GM10847 (cell line): ENCODE measurements around the gene LTBP1.

Source experiments
- POLR2A ChIP-seq: IDR thresholded peaks from 2 replicates; pipeline ENCODE4 v1.6.1; 2011; ENCODE audit not compliant: insufficient read length; ENCODE audit errors: extremely low read depth

The LTBP1 gene

GRCh38 chr2:33241072-33241471 is 294.3 kb downstream of the LTBP1 start:
- no peak for TF ChIP-seq POLR2A

- no peak for TF ChIP-seq POLR2A
These were observed 294.8 kb downstream of the LTBP1 start for GRCh38 chr2:33241581-33241980.

GRCh38 chr2:33242845-33243244 is 296.1 kb downstream of the LTBP1 start:
- TF ChIP-seq POLR2A, result no peak

GRCh38 chr2:33246432-33246831 is 299.7 kb downstream of the LTBP1 start:
- no peak for TF ChIP-seq POLR2A

- no peak for TF ChIP-seq POLR2A
These were observed 300.6 kb downstream of the LTBP1 start for GRCh38 chr2:33247365-33247764.

- TF ChIP-seq POLR2A, result no peak
These were observed 303.8 kb downstream of the LTBP1 start for GRCh38 chr2:33250417-33251029.

GRCh38 chr2:33256162-33256755 is 309.5 kb downstream of the LTBP1 start:
- no peak for TF ChIP-seq POLR2A

- no peak for TF ChIP-seq POLR2A
These were observed 311.6 kb downstream of the LTBP1 start for GRCh38 chr2:33258387-33258786.

- no peak for TF ChIP-seq POLR2A
These were observed 315.3 kb downstream of the LTBP1 start for GRCh38 chr2:33262097-33262496.

GRCh38 chr2:33264766-33265165 is 318.0 kb downstream of the LTBP1 start:
- no peak for TF ChIP-seq POLR2A

GRCh38 chr2:33265584-33266338 is 319.0 kb downstream of the LTBP1 start:
- no peak for TF ChIP-seq POLR2A

GRCh38 chr2:33266467-33266866 is 319.7 kb downstream of the LTBP1 start:
- TF ChIP-seq POLR2A, result no peak

- no peak for TF ChIP-seq POLR2A
These were observed 320.3 kb downstream of the LTBP1 start for GRCh38 chr2:33267043-33267442.

- no peak for TF ChIP-seq POLR2A
These were observed 321.0 kb downstream of the LTBP1 start for GRCh38 chr2:33267756-33268155.

GRCh38 chr2:33268246-33268831 is 321.6 kb downstream of the LTBP1 start:
- TF ChIP-seq POLR2A, result no peak

GRCh38 chr2:33272001-33272400 is 325.2 kb downstream of the LTBP1 start:
- no peak for TF ChIP-seq POLR2A
